Keratinocyte (primary cell): ENCODE results near the gene CCL13. TPM values are rescaled to one million over a fixed set of nuclear protein-coding genes. Genes with fewer than 3 reads are reported as not detected.

Source experiments
- DNase-seq: peaks from one replicate; pipeline ENCODE4 v3.0.0-alpha.2; 2011; ENCODE audit warnings: low read depth, missing footprints, low spot score
- FAIRE-seq: peaks from 2 replicates; lab custom pipeline; 2011; peaks lifted over from hg19 to GRCh38; lab: Jason Lieb, UNC
- H2AFZ ChIP-seq: 2 replicates; pipeline ENCODE4 v1.6.0; 2012; ENCODE audit warnings: low read length, control low read depth, inconsistent platforms; ENCODE audit not compliant: control insufficient read depth
- H3K27ac ChIP-seq: 2 replicates; pipeline ENCODE4 v1.5.1; 2011; ENCODE audit warnings: low read length; ENCODE audit not compliant: control insufficient read depth, insufficient read depth
- H3K27me3 ChIP-seq: 3 replicates; pipeline ENCODE4 v1.6.0; 2011; ENCODE audit warnings: low read length; ENCODE audit not compliant: control insufficient read depth, insufficient read depth; ENCODE audit errors: extremely low read depth
- H3K36me3 ChIP-seq, 2 experiments: 2 replicates in 1 of 2; 3 replicates in 1 of 2; pipeline ENCODE4 v1.5.1; 2011; ENCODE audit warnings: low read length in 2 of 2, mild to moderate bottlenecking in 1 of 2; ENCODE audit not compliant: control insufficient read depth in 2 of 2, insufficient read depth in 2 of 2; ENCODE audit errors: extremely low read depth in 1 of 2
- H3K4me1 ChIP-seq: 3 replicates; pipeline ENCODE4 v1.5.1; 2011; ENCODE audit warnings: low read length; ENCODE audit not compliant: control insufficient read depth, insufficient read depth; ENCODE audit errors: extremely low read depth
- H3K4me2 ChIP-seq: 3 replicates; pipeline ENCODE4 v1.6.0; 2011; ENCODE audit warnings: low read depth, low read length; ENCODE audit not compliant: control insufficient read depth, insufficient read depth; ENCODE audit errors: extremely low read depth
- H3K4me3 ChIP-seq, 3 experiments: fragments of 200-600 bp in 1 of 3; sonication (generic) in 1 of 3; 2 replicates in 2 of 3; 3 replicates in 1 of 3; pipeline ENCODE4 v1.5.1; 2011 to 2016; ENCODE audit warnings: low read length in 3 of 3, mild to moderate bottlenecking in 3 of 3, control low read depth in 2 of 3, inconsistent platforms in 1 of 3, low read depth in 1 of 3, mixed read lengths in 1 of 3, mixed run types in 1 of 3, moderate library complexity in 1 of 3; ENCODE audit not compliant: control insufficient read depth in 2 of 3, insufficient read depth in 2 of 3; ENCODE audit errors: extremely low read depth in 1 of 3
- H3K79me2 ChIP-seq: 2 replicates; pipeline ENCODE4 v1.6.0; 2012; ENCODE audit warnings: low read length; ENCODE audit not compliant: control insufficient read depth, insufficient read depth
- H3K9ac ChIP-seq: 3 replicates; pipeline ENCODE4 v1.6.0; 2011; ENCODE audit warnings: low read length; ENCODE audit not compliant: control insufficient read depth, insufficient read depth; ENCODE audit errors: extremely low read depth
- H3K9me1 ChIP-seq: 3 replicates; pipeline ENCODE4 v1.6.0; 2011; ENCODE audit warnings: low read length; ENCODE audit not compliant: control insufficient read depth, insufficient read depth; ENCODE audit errors: extremely low read depth
- H3K9me3 ChIP-seq: 2 replicates; pipeline ENCODE4 v1.5.1; 2012; ENCODE audit warnings: low read depth, low read length; ENCODE audit not compliant: control insufficient read depth
- H4K20me1 ChIP-seq: 3 replicates; pipeline ENCODE4 v1.6.0; 2011; ENCODE audit warnings: low read length; ENCODE audit not compliant: control insufficient read depth, insufficient read depth; ENCODE audit errors: extremely low read depth
- CTCF ChIP-seq, 3 experiments: IDR thresholded peaks in 1 of 3; conservative IDR thresholded peaks in 1 of 3; optimal IDR thresholded peaks in 1 of 3; 2 replicates in 2 of 3; 3 replicates in 1 of 3; pipeline versions ENCODE3 to v1.5.1; 2011; ENCODE audit warnings: low read length in 3 of 3, mild to moderate bottlenecking in 3 of 3, moderate library complexity in 2 of 3, control low read depth in 1 of 3, inconsistent platforms in 1 of 3; ENCODE audit not compliant: insufficient read depth in 2 of 3; ENCODE audit errors: extremely low read depth in 1 of 3
- EZH2 ChIP-seq: IDR thresholded peaks from one replicate; pipeline ENCODE4 v1.6.1; 2012; ENCODE audit warnings: inconsistent platforms, mild to moderate bottlenecking, low read length, moderate library complexity
- dilution Hi-C: fragments of 300-500 bp; cut with MboI; formaldehyde crosslinking; loops from one replicate; pipeline ENCODE4 v1.7.0; 2020; ENCODE audit warnings: low sequenced_read_pairs; ENCODE audit not compliant: extremely low pct_ligation_motif_present
- polyA plus RNA-seq, 5 experiments: library from polyadenylated mRNA; depleted of rRNA in 3 of 5; stranded (reverse) in 3 of 5; stranded (forward) in 1 of 5; unstranded in 1 of 5; fragments of >200 nt; gene quantifications; 1 replicate in 1 of 5; 2 replicates in 3 of 5; 3 replicates in 1 of 5; pipeline versions ENCODE4 v1.2.1 to v1.2.3, GENCODE V29; 2011 to 2012; ENCODE audit warnings: missing spikeins in 2 of 5, low read depth in 1 of 5, low replicate concordance in 1 of 5

Gene CCL13
- polyA plus RNA-seq, 1 donor (not counting 4 experiments of a cell fraction or from before 2014, with no cell fraction given), result not detected

- Histone ChIP-seq H4K20me1 (no peaks in the 10 kb centered on the region), H3K9me3 (no peaks in the 10 kb centered on the region), H3K27ac (no peak overlapping the region), H3K9ac (no peak overlapping the region), H3K4me3 (no peak overlapping the region), H3K4me1 (no peaks in the 10 kb centered on the region), H3K36me3 (no peaks in the 10 kb centered on the region), H3K4me2 (no peak overlapping the region), H3K27me3 (peaks cover 2% of the 10 kb centered on the region), H3K9me1 (no peaks in the 10 kb centered on the region), H3K79me2 (no peaks in the 10 kb centered on the region), H2AFZ (no peak overlapping the region)
- TF ChIP-seq EZH2 (no peak), CTCF (optimal IDR thresholded peaks at IDR 0.05 in 1 of 3, IDR thresholded peaks at IDR 0.05 in 1 of 3, conservative IDR thresholded peaks at IDR 0.05 in 1 of 3; ENCODE audit: extremely low read depth in 1 of 3, insufficient read depth in 2 of 3, low read length in 3 of 3) (peak in 2 of 3 experiments; percentile 15 to 18)
- dilution Hi-C loops, result loop anchor here (25.0 kb wide), 1 partner anchor 145 kb away; no protein-coding TSS in a partner anchor
- DNase-seq (no peak), FAIRE-seq (no peak)
These were observed 1.1 kb downstream of the CCL13 start for GRCh38 chr17:34357398-34357797.

GRCh38 chr17:34358631-34359030 lies 2.4 kb downstream of the CCL13 start:
- dilution Hi-C loops, result loop anchor here (25.0 kb wide), 1 partner anchor 146 kb away; no protein-coding TSS in a partner anchor
- FAIRE-seq, result no peak
- no peak for DNase-seq

More at GRCh38 chr17:34358631-34359030, 2.4 kb downstream of the CCL13 start:
- Histone ChIP-seq H4K20me1 (no peaks in the 10 kb centered on the region), H3K9ac (no peak overlapping the region), H3K79me2 (no peaks in the 10 kb centered on the region), H3K9me3 (no peaks in the 10 kb centered on the region), H3K4me2 (no peak overlapping the region), H3K9me1 (no peaks in the 10 kb centered on the region), H2AFZ (no peak overlapping the region), H3K27ac (no peak overlapping the region), H3K4me3 (no peak overlapping the region), H3K4me1 (no peaks in the 10 kb centered on the region), H3K36me3 (no peaks in the 10 kb centered on the region), H3K27me3 (peaks cover 2% of the 10 kb centered on the region)
- TF ChIP-seq EZH2 (no peak), CTCF (optimal IDR thresholded peaks at IDR 0.05 in 1 of 3, IDR thresholded peaks at IDR 0.05 in 1 of 3, conservative IDR thresholded peaks at IDR 0.05 in 1 of 3; ENCODE audit: extremely low read depth in 1 of 3, insufficient read depth in 2 of 3, low read length in 3 of 3) (no peak)
